GM18951 (cell line): ENCODE measurements around the gene VTI1B.
"Not testable (repeated sequence)": the region's sequence is repeated elsewhere in the genome, so short reads cannot be mapped to it uniquely, and the experiment has no call there.

Source experiments
- POLR2A ChIP-seq: IDR thresholded peaks from 4 replicates; pipeline ENCODE4 v1.6.1; 2011; ENCODE audit warnings: mild to moderate bottlenecking; ENCODE audit not compliant: insufficient read length, insufficient read depth; ENCODE audit errors: extremely low read depth
- in situ Hi-C: fragments of 300-500 bp; cut with MboI; formaldehyde crosslinking; loops from one replicate; pipeline ENCODE4 v1.12.0; 2022; ENCODE audit warnings: low sequenced_read_pairs, mixed read lengths, inconsistent platforms; ENCODE audit not compliant: unreplicated experiment

The VTI1B gene

DNA sequence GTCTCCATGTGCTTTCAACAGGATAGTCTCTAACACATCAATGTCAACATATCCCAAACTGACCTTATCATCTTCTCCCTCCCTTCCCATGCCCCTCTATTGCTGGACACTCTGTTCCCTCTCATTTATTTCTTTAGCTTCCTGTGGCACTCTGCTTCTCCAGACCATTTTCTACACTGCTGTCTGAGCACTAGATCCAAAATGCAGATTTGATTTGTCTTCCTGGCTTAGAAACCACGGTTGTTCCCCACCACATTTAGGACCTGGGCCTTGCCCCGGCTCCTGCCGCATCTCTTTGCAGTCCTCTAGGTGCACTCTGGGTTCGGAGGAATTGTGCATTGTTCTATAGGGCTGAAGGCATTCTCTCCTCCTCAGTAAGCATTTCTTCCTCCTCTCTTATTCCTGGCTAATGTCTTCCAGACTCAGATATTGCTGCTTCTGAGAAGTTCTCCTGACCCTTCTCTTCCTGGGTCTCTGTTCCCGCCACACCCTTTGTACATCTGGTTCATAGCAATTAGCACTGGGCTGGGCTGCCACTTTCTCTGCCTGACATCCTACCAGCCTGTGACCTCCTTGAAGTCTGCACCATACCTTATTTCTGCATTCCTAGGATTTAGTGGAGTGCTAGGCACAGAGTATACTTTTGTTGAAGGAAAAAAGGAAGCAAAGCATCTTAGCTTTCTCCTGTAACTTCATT lies 40.8 kb downstream of the VTI1B start:
- no peak for TF ChIP-seq POLR2A
- in situ Hi-C loops, result no loop called here

DNA sequence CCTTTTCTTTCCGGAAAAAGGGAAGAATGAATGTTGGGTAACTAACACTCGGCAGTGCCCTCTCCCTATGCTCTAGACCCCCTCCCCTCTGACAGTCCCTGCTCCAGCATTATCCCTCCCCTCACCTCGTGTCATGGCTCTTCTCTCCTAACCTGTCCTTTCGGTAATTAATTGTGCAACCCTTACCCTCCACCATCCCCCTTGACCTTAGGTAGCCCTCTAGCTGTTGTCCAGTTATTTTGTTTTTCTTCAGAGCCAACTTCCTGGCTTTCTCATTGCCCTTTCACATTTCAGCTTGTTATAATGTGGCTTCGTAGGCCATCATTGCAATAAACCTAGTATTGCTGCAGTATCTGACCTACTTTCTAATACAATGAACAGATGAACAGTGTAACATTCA lies 43.5 kb downstream of the VTI1B start:
- TF ChIP-seq POLR2A, result no peak
- in situ Hi-C loops, result no loop called here

DNA sequence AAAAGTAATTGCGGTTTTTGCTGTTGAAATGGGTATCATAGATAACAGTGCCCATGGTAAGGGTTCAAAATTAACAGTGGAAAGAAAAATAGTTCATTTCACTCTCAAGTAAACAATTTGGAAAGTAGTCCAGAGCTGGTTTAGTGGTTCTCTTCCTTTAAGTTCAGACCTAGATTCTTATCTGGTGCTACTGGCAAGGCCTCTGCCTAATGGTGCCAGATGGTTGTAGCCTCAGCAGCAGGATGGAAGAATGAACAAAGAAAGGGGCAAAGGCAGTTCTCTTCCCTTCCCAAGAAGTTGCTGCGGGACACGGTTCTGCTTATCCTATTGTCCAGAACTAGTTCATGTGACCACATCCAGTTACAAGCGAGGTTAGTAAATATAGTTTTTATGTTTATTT lies 44.2 kb downstream of the VTI1B start:
- in situ Hi-C loops, result no loop called here

DNA sequence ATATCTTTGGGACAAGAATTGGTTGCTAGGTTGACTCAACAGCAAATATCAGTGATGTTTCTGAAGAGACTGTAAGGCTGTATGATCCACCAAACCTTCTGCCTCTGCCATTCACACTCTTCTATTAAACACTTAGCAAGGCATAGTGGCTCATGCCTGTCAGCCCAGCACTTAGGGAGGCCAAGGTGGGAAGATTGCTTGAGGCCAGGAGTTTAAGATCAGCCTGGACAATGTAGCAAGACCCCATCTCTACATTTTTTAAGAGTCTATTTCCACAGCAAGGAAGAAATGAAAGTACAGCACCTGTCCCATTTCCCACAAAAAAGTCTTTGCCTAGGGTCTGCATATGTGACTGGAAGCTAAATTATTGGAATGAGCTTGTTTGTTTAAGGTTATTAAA lies 46.9 kb downstream of the VTI1B start:
- no peak for TF ChIP-seq POLR2A
- in situ Hi-C loops, result no loop called here

More for the DNA sequence above, 44.2 kb downstream of the VTI1B start:
- TF ChIP-seq POLR2A, result no peak

DNA sequence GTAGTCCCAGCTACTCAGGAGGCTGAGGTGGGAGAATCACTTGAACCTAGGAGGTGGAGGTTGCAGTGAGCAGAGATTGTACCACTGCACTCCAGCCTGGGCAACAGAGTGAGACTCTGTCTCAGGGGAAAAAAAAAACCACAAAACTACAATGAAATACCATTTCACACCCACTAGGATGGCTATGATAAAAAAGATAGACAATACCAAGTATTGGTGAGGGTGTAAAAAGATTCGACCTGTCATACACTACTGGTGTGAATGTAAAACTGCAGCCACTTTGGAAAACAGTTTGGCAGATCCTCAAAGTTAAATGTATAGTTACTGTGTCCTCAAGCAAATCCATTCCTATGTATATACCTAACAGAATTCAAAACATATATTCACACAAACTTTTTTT lies 48.3 kb downstream of the VTI1B start:
- in situ Hi-C loops, result not testable (repeated sequence)

DNA sequence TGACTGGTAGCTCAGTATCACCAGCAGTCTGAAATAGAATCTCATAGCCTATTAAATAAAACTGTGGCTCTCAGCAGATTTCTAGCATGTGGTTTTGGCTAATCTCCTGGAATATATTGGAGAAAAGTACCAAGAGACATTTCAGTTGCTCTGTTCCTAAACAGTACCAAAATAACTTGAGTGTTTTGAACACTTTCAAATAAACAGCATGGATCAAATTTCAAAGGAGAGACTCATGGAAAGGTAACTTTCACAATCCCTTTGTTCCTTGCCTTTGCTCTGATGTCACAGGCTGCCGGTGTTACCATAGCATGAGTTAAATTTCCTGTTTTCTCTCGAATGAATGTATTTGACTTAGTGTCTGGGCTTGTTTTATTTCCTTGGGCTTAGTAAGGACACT lies 51.3 kb downstream of the VTI1B start:
- in situ Hi-C loops, result no loop called here
- TF ChIP-seq POLR2A, result no peak

DNA sequence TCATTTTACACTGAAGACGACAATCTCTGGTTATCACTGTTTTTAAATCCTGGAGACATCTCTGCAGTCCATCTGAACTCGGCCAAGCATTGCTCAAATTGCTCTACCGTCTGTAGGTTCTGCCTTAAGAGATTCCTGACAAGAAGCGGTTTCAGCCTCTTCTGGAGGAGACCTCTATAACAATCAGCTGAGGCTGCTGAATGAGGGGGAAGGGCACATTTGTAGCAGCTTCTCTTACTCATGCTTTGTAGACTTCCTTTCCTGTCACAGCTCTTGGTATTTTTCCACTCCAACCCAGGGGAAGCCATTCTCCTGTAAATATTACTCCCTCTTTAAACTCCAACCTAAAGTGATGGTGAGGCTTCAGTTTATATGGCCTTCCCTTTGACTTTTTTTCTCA lies 51.8 kb downstream of the VTI1B start:
- no peak for TF ChIP-seq POLR2A
- in situ Hi-C loops, result no loop called here

DNA sequence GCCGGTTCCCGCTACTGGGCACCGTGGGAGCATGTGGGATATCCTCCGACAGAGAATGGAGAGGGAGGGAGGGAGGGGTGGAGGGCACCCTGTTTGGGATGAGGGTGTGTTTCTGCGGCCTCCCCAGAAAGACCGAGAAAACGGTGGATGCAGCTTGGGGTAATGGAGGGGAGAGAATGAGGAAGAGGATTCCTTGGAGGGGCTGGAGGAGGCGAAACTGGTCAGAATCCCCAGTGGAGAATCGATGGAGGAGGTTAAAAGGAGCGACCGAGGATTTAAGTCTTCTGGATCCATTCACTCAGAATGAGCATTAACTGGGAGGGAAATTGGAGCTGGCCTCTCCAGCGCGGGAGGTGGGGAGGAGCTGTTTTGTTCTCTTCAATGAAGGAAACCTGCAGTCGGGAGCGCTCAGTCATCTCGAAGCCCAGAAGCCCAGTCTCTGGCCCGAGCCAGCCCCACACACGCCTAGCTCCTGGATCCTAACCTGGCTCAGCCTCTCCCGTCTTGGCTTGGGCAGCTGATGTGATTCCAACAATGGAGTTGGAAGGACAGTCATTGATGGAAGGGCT lies 54.1 kb downstream of the VTI1B start:
- in situ Hi-C loops, result no loop called here

DNA sequence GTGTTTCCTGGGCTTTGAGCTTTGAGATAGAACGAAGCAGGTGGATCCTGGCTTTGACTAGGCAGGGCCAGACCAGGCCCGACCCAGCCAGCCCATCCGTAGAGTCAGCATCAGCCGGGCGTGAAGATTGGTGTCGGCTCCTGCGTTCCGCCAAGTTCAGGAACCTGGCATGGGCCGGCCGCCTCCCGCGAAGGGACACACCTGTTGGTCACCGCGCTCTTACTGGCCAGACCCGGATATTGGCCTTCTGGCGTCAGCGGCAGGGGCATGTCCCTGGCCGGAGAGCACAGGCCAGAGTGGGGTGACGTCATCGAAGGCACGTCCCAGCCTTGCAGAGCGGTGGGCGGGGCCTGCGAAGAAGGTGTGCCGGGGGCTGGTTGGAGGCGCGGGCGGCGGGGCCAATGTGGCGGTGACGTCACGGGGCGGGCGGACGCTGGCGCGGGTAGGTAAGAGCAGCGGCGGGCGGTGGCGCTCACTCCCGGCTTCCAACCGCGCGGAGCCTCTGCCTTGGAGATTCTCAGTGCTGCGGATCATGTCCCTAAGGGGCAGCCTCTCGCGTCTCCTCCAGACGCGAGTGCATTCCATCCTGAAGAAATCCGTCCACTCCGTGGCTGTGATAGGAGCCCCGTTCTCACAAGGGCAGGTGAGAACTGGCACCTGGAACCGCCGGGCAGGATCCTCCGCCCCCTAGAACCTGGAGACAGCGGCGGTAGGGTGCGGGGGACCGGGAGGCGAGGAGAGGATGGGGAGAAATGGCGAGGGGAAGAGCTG lies 54.8 kb downstream of the VTI1B start, which contains the start of gene ARG2:
TSS of gene ARG2 (plus strand) at position 475 of the 771 bp plus-strand sequence. CDS start at position 533, 58 bp downstream.
- TF ChIP-seq POLR2A, result peak; percentile 40
- in situ Hi-C loops, result no loop called here

More for the DNA sequence above, 54.1 kb downstream of the VTI1B start:
- no peak for TF ChIP-seq POLR2A

DNA sequence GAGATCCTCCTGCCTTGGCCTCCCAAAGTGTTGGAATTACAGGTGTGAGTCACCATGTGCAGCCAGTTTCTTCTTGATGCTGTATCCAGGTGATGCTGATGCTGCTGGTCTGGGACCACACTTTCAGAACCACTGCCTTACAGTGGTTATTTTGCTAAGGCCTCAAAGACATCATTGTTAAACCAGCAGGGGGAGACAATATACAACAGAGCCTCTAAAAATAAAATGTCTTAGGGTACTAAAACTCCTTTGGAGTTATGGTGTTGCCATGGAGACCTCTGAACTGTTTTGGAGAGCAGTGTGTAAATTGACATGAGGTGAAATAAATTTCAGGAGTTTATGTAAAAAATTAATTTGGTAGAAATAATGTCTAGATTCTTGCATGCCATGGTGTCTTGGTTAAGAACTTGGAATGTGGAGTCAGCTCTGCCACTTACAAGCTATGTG lies 55.8 kb downstream of the VTI1B start:
- in situ Hi-C loops, result no loop called here
- TF ChIP-seq POLR2A, result no peak

DNA sequence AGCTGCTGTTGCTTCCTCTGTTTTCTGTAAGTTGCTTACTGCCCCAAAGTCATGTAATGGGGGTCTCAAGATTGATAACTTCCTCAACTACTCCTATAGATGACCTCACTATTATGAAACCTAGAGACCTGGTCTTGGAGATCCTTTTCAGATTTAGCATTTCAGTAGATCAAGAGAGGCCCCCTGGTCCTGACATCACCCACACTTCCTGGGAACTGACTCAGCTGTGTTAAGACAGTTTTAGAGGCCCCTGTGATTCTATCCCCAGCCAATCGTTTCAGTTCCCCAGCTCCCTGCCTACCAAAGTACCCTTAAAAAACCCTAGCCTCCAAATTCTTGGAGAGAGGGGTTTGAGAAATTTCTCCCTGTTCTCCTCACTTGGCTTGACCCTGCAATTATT lies 63.9 kb downstream of the VTI1B start:
- in situ Hi-C loops, result no loop called here
- TF ChIP-seq POLR2A, result no peak

DNA sequence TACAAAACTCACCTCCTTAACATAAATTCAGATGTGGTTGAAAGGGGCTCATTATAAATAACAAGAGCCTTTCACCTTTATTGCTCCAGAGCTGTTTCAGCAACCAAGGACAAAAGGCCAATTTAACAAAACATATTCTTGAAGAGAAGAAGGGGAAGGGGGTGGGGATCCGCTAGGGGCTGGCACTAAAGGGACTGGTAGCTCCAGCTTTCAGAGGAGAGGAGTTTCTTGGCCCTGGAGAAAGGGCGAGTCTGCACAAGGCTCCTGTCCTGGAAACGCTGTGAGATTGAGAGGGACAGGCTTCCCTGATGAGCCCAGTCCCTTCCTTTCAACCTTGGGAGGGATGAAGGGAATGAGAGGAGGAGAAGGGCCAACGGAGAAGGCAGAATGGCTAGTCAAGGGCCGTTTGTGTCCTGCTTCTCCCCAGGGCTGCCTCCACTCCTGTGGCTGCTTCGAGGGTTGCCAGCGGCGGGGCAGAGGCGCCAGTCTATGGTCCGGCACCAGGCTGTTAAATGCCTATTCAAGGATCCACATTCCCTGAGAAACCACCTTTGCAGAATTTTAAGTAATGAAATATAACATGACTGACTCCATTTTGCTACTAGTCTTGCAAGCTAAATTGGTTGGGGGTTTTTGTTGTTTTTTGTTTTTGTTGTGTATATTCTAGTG lies 64.7 kb downstream of the VTI1B start:
- no peak for TF ChIP-seq POLR2A
- in situ Hi-C loops, result no loop called here

DNA sequence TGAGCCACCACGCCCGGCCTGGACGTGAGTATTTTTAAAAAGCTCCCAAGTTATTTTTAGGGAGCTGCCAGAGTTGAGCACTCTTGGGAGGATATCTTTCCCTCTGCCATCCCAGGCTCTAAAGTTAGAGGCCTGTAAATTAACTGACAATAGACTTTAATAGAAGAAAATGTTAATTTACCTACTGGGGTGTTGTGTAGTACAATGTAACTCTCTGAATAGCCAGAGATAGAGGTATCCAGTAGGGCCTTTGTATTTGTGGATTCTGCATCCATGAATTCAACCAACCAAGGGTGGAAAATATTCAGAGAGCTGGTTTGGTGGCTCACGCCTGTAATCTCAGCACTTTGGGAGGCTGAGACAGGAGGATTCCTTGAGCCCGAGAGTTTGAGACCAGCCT lies 66.8 kb downstream of the VTI1B start:
- no peak for TF ChIP-seq POLR2A
- in situ Hi-C loops, result no loop called here
